ENCODE data around the gene PRRX1.

PRRX1 gene

GRCh38 chr1:170720661-170721060 lies 56.7 kb downstream of the PRRX1 start:
- no peak for DNase-seq (ENCODE audit: low read depth, low spot score)

- no peak for DNase-seq (ENCODE audit: low read depth, low spot score)
Observed at GRCh38 chr1:170721621-170722020, 57.7 kb downstream of the PRRX1 start.

GRCh38 chr1:170723518-170723917 lies 59.6 kb downstream of the PRRX1 start:
- no peak for DNase-seq (ENCODE audit: low read depth, low spot score)

- no peak for DNase-seq (ENCODE audit: low read depth, low spot score)
Observed at GRCh38 chr1:170725326-170725725, 61.4 kb downstream of the PRRX1 start.

GRCh38 chr1:170727963-170728362 lies 64.0 kb downstream of the PRRX1 start:
- no peak for DNase-seq (ENCODE audit: low read depth, low spot score)

GRCh38 chr1:170729225-170730002 lies 65.5 kb downstream of the PRRX1 start:
- no peak for DNase-seq (ENCODE audit: low read depth, low spot score)

GRCh38 chr1:170730014-170730413 lies 66.1 kb downstream of the PRRX1 start:
- DNase-seq (ENCODE audit: low read depth, low spot score) = no peak

- DNase-seq (ENCODE audit: low read depth, low spot score) = no peak
Observed at GRCh38 chr1:170730438-170730837, 66.5 kb downstream of the PRRX1 start.

- DNase-seq (ENCODE audit: low read depth, low spot score) = no peak
Observed at GRCh38 chr1:170731566-170732251, 67.8 kb downstream of the PRRX1 start.

- DNase-seq (ENCODE audit: low read depth, low spot score) = no peak
Observed at GRCh38 chr1:170732252-170732588, 68.3 kb downstream of the PRRX1 start.

- DNase-seq (ENCODE audit: low read depth, low spot score) = no peak
Observed at GRCh38 chr1:170734412-170735175, 70.7 kb downstream of the PRRX1 start.

- no peak for DNase-seq (ENCODE audit: low read depth, low spot score)
Observed at GRCh38 chr1:170735366-170736263, 71.7 kb downstream of the PRRX1 start.

GRCh38 chr1:170739803-170740202 lies 75.9 kb downstream of the PRRX1 start:
- DNase-seq (ENCODE audit: low read depth, low spot score) = no peak

GRCh38 chr1:170741678-170742077 lies 77.7 kb downstream of the PRRX1 start:
- DNase-seq (ENCODE audit: low read depth, low spot score) = no peak

- DNase-seq (ENCODE audit: low read depth, low spot score) = no peak
Observed at GRCh38 chr1:170742600-170742999, 78.7 kb downstream of the PRRX1 start.

GRCh38 chr1:170743083-170743482 lies 79.2 kb downstream of the PRRX1 start:
- no peak for DNase-seq (ENCODE audit: low read depth, low spot score)

GRCh38 chr1:170749549-170749948 lies 85.6 kb downstream of the PRRX1 start:
- no peak for DNase-seq (ENCODE audit: low read depth, low spot score)

GRCh38 chr1:170749959-170750358 lies 86.0 kb downstream of the PRRX1 start:
- no peak for DNase-seq (ENCODE audit: low read depth, low spot score)

- DNase-seq (ENCODE audit: low read depth, low spot score) = no peak
Observed at GRCh38 chr1:170755795-170756194, 91.9 kb downstream of the PRRX1 start.

GRCh38 chr1:170758992-170759391 lies 95.1 kb downstream of the PRRX1 start:
- no peak for DNase-seq (ENCODE audit: low read depth, low spot score)

GRCh38 chr1:170765279-170765678 lies 101.3 kb downstream of the PRRX1 start:
- DNase-seq (ENCODE audit: low read depth, low spot score) = no peak
